Measurements from ENCODE around the gene BCL7B. TPM values are rescaled to one million over a fixed set of nuclear protein-coding genes. Genes with fewer than 3 reads are reported as not detected.
"Not testable (repeated sequence)": the region's sequence is repeated elsewhere in the genome, so short reads cannot be mapped to it uniquely, and the experiment has no call there.

Gene BCL7B
- total RNA-seq, 4 donors from 2014 or later: 104 to 144 (median 108) TPM

GRCh38 chr7:73549176-73549575 is 8.3 kb downstream of the BCL7B start:
- no peaks in the 10 kb centered on the region for H3K27me3 ChIP-seq
- H3K9me3 ChIP-seq: no peaks in the 10 kb centered on the region
- H3K4me1 ChIP-seq: peaks cover 0 to 57% (median 0%) of the 10 kb centered on the region in 3 donors
- H3K27ac ChIP-seq: no peak overlapping the region
- H3K36me3 ChIP-seq: peaks cover 0 to 91% of the 10 kb centered on the region in 2 donors
- WGBS, 2 donors (ENCODE audit: low coverage in 1 of 2): 63 to 74% methylated on average over 1 to 4 of the region's 4 CpGs
- no peak overlapping the region for H3K4me3 ChIP-seq
- ATAC-seq: no peak
- TF ChIP-seq POLR2A (IDR thresholded peaks at IDR 0.05) (no peak), EP300 (IDR thresholded peaks at IDR 0.05) (no peak), POLR2AphosphoS5 (IDR thresholded peaks at IDR 0.05) (no peak), CTCF (IDR thresholded peaks at IDR 0.05) (no peak)

DNA sequence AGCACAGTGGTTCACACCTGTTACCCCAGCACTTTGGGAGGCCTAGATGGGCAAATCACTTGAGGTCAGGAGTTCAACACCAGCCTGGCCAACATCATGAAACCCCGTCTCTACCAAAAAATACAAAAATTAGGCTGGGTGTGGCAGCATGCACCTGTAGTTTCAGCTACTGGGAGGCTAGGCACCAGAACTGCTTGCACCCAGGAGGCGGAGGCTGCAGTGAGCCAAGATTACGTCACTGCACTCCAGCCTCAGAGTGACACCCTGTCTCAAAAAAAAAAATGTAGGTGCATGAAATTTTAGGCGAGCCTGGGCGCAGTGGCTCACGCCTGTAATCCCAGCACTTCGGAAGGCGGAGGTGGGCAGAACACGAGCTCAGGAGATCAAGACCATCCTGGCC is 9.6 kb downstream of the BCL7B start:
- H3K36me3 ChIP-seq: peaks cover 0 to 91% of the 10 kb centered on the region in 2 donors
- H3K27me3 ChIP-seq: no peaks in the 10 kb centered on the region
- H3K27ac ChIP-seq: no peak overlapping the region
- H3K4me3 ChIP-seq: no peak overlapping the region
- no peak for TF ChIP-seq POLR2AphosphoS5 (IDR thresholded peaks at IDR 0.05)
- no peaks in the 10 kb centered on the region for H3K9me3 ChIP-seq
- WGBS, 2 donors (ENCODE audit: low coverage in 1 of 2): 82 to 100% methylated on average over 2 to 9 of the region's 9 CpGs
- ATAC-seq: no peak
- H3K4me1 ChIP-seq: peaks cover 0 to 44% (median 0%) of the 10 kb centered on the region in 3 donors

- peaks cover 0 to 92% of the 10 kb centered on the region in 2 donors for H3K36me3 ChIP-seq
- ATAC-seq: no peak
- no peak overlapping the region for H3K27ac ChIP-seq
- TF ChIP-seq POLR2AphosphoS5 (IDR thresholded peaks at IDR 0.05) (no peak), POLR2A (IDR thresholded peaks at IDR 0.05) (no peak), EP300 (IDR thresholded peaks at IDR 0.05) (no peak)
- H3K9me3 ChIP-seq: no peaks in the 10 kb centered on the region
- WGBS, 2 donors (ENCODE audit: low coverage in 1 of 2): 93 to 100% methylated on average over 1 to 2 of the region's 2 CpGs
- peaks cover 0 to 38% (median 0%) of the 10 kb centered on the region in 3 donors for H3K4me1 ChIP-seq
- no peaks in the 10 kb centered on the region for H3K27me3 ChIP-seq
- no peak overlapping the region for H3K4me3 ChIP-seq
Measured at GRCh38 chr7:73544678-73545077, 12.8 kb downstream of the BCL7B start.

- Histone ChIP-seq H3K9me3 (no peaks in the 10 kb centered on the region), H3K27ac (no peak overlapping the region), H3K4me3 (no peak overlapping the region), H3K27me3 (no peaks in the 10 kb centered on the region), H3K36me3 (peaks cover 0 to 94% of the 10 kb centered on the region in 2 donors), H3K4me1 (peaks cover 0 to 19% (median 0%) of the 10 kb centered on the region in 3 donors)
- ATAC-seq: no peak
- no peak for TF ChIP-seq CTCF (IDR thresholded peaks at IDR 0.05)
- 90 to 93% methylated on average over 5 to 9 of the region's 10 CpGs for WGBS, 2 donors (ENCODE audit: low coverage in 1 of 2)
Measured at GRCh38 chr7:73541722-73542121, 15.8 kb downstream of the BCL7B start.

DNA sequence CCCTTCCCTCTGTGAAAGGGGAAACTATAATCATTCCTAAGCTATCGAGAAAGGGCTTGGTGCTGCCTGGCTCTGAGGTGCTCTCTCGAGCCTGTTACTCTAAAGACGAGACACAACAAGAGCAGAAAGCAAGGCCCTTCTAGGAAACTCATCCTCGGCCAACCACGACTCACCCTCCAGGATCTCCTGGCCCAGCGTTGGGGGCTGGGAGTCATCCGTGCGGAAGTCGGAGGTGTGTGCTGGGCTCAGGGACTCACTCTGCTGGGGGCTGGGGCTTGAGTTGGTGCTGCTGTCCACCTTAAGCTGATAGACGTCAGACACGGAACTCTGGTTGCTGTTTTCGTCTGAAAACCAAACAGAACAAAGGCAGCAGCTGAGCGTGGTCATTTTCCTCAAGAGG is 17.8 kb downstream of the BCL7B start:
- WGBS, 2 donors (ENCODE audit: low coverage in 1 of 2): 92 to 100% methylated on average over 1 to 6 of the region's 13 CpGs

GRCh38 chr7:73538510-73538909 is 19.0 kb downstream of the BCL7B start:
- peaks cover 0 to 100% of the 10 kb centered on the region in 2 donors for H3K36me3 ChIP-seq
- not testable (repeated sequence) for H3K9me3 ChIP-seq, H3K4me1 ChIP-seq, H3K27ac ChIP-seq, H3K4me3 ChIP-seq, ATAC-seq, H3K27me3 ChIP-seq
- 100% methylated on average over 1 of the region's 2 CpGs; no CpG with 5 or more reads in 1 of the 2 donors for WGBS, 2 donors (ENCODE audit: low coverage in 1 of 2)

More for the DNA sequence above, 17.8 kb downstream of the BCL7B start:
- no peak overlapping the region for H3K27ac ChIP-seq
- no peak for TF ChIP-seq EP300 (IDR thresholded peaks at IDR 0.05)
- no peak for TF ChIP-seq CTCF (IDR thresholded peaks at IDR 0.05)
- TF ChIP-seq POLR2AphosphoS5 (IDR thresholded peaks at IDR 0.05): no peak
- no peak for TF ChIP-seq POLR2A (IDR thresholded peaks at IDR 0.05)
- no peak overlapping the region for H3K4me3 ChIP-seq
- H3K4me1 ChIP-seq: peaks cover 0 to 5% (median 0%) of the 10 kb centered on the region in 3 donors
- no peak for ATAC-seq
- no peaks in the 10 kb centered on the region for H3K27me3 ChIP-seq
- H3K36me3 ChIP-seq: peaks cover 0 to 98% of the 10 kb centered on the region in 2 donors
- H3K9me3 ChIP-seq: no peaks in the 10 kb centered on the region

Data from gastroesophageal sphincter (tissue), 4 donors.